SK-N-SH treated with all-trans-retinoic acid at 6 μM for 48 hours (cell line): ENCODE data around the gene PLPPR5.
"Not testable (repeated sequence)": the region's sequence is repeated elsewhere in the genome, so short reads cannot be mapped to it uniquely, and the experiment has no call there.

Source experiments
- CREB5 ChIP-seq: fragments of 250-450 bp; sonication (Bioruptor Pico); IDR thresholded peaks from 2 replicates; pipeline ENCODE4 v1.5.1; 2020; ENCODE audit warnings: low read depth, mild to moderate bottlenecking, moderate library complexity
- GLIS3 ChIP-seq: fragments of 250-450 bp; sonication (Bioruptor Pico); IDR thresholded peaks from 2 replicates; pipeline ENCODE4 v1.5.0; 2020; ENCODE audit warnings: mild to moderate bottlenecking, moderate library complexity
- POU6F1 ChIP-seq: fragments of 250-450 bp; sonication (Bioruptor Pico); IDR thresholded peaks from 2 replicates; pipeline ENCODE4 v1.8.0; 2021; ENCODE audit warnings: low read depth, mild to moderate bottlenecking, moderate library complexity, borderline replicate concordance
- SNAI2 ChIP-seq: fragments of 250-450 bp; sonication (Bioruptor Pico); IDR thresholded peaks from 2 replicates; pipeline ENCODE4 v1.5.0; 2020; ENCODE audit warnings: mild to moderate bottlenecking, moderate library complexity

DNA sequence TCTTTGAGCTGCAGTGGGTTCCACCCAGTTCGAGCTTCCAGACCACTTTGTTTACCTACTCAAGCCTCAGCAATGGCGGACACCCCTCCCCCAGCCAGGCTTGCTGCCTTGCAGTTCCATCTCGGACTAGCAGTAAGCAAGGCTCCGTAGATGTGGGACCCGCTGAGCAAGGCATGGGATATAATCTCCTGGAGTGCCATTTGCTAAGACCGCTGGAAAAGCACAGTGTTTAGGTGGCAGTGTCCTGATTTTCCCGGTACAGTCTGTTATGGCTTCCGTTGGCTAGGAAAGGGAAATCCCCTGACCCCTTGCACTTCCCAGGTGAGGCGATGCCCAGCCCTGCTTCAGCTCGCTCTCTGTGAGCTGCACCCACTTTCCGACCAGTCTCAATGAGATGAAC, 123.4 kb downstream of the PLPPR5 start:
- not testable (repeated sequence) for TF ChIP-seq CREB5 (CRISPR knock-in tag); SNAI2 (CRISPR knock-in tag); POU6F1 (CRISPR knock-in tag); GLIS3
